Lung microvascular endothelial cell (primary cell): ENCODE results near the gene TENT4A. TPM values are rescaled to one million over a fixed set of nuclear protein-coding genes. Genes with fewer than 3 reads are reported as not detected.
A peak's percentile ranks its signal among the peaks of the same experiment; 100 is the strongest.
"Not testable (repeated sequence)": the region's sequence is repeated elsewhere in the genome, so short reads cannot be mapped to it uniquely, and the experiment has no call there.

Source experiments
- DNase-seq, 2 donors: peaks; one replicate each; pipeline versions ENCODE4 v3.0.0 to v3.0.0-alpha.2; 2010; ENCODE audit warnings: low read depth in 2 of 2
- total RNA-seq: library from RNA; depleted of rRNA; stranded (reverse); fragments of >200 nt; gene quantifications from 2 replicates; pipeline ENCODE4 v1.2.1, GENCODE V29; 2014

The TENT4A gene
- 6.5 and 8.1 TPM in 2 replicates for total RNA-seq

- DNase-seq: peak; percentile 24 to 35
These were observed at the start of gene TENT4A for GRCh38 chr5:6713274-6714225. Gene TENT4A (plus strand): TSS chr5:6713432. CDS start chr5:6713984, 552 bp downstream.

- DNase-seq: no peak
These were observed 46.5 kb upstream of the TENT4A start for GRCh38 chr5:6666762-6667161.

DNA sequence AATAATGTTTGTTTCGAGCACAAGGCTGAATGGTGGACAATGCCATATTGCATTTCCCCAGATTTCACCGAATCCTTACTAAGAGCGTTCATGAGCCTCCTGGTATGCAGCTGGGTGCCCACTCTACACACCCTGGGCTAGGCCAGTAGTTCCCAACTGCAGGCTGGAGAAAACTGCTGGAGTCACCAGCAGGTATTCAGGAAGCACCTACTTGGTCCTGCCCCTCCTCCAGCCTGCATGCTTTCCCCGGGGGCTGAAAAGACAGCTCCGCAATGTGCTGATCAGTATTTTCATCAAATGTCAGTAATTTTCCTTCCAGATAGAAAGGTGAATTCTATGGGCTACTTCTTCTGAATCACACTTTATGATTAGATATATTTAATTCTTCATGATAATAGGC, 45.6 kb upstream of the TENT4A start:
- DNase-seq: no peak

DNA sequence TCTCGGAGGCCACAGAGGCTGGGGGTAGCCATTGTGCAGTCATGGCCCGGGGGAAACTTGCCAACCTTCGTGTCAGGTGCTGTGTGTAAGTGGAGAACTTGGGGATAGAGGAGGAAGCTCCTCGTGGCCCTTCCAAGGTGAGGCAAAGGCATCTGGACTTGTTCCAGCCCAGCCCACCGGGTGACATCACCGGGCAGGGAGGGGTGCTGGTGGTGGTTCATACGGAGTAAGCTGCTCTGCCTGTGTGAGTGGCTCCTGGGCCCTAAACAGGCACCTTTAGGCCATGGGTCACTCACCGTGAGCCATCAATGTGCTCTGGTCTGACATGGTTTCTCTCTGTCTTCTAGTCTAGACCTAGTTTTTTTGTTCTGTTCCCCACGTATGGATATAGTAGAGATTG, 44.5 kb upstream of the TENT4A start:
- not testable (repeated sequence) for DNase-seq

DNA sequence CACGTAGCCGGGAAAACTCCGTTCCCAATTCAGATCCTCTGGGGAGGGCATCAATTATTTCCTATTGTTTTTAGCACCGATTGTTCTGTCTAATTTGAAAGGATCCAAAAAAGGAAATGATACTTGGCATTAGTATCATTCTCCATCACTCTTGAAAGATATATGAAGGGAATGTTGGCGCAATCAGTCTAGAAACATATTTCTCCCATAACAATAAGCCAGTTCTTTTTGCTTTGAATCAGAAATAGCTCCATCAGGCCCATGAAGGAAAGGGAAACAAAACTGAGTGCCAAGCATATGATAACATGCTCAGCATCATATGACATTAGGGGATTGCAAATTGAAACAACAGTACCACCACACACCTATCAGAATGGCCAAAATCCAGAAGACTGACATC, 40.2 kb upstream of the TENT4A start:
- DNase-seq: peak in 1 of 2 donors; percentile 80

- no peak for DNase-seq
These were observed 39.3 kb upstream of the TENT4A start for GRCh38 chr5:6673963-6674362.

DNA sequence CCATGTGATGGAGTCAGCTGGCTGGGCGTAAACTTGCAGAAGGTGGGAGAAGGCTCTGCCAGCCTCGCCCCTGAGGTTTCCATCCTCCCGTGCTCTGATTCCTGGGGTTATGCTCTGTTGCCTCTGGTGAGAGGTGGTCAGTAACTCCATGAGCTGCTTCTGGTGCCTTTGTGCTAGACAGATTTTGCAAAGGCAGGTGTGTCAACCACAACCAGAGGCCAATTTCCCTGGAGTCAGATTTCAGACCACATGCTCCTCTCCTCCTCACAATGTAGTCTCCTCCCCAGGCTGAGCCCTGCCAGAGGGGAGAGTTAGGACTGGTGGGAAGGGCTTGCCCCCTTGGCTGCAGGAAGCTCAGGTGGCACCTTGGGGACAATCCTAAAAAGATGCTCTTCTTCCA, 38.8 kb upstream of the TENT4A start:
- no peak for DNase-seq

- no peak for DNase-seq
These were observed 38.3 kb upstream of the TENT4A start for GRCh38 chr5:6674886-6675285.

DNA sequence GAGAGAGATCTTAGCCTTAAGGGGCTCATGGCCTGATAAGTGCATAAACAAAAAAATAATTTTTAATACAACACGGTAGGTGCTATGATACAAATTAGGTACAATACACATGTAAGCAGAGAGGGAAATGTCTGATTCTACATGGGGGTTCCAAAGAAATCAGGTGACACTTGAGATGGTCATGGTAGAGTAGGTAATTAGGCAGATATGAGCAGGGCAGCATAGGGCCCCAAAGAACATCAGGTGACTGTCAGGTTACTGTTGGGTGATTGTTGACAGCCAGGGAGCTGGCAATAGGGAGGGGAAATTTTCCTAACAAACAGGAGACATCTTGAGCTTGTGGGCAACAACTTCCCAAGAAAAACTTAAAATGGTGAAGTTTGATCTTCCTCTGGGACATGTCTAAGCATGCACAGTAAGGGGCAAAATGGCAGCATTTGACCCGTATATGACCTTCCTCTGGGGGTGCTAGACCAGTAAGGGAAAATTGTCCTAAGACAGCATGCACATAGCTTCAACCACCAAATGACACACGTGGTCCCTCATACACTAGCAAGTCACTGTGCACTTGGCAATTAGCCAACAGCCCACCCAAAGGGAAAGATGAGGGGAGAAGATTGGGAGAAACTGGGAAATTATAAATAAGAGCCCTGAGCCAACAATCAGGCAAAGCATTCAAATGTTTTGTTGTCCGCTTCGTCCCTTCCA, 37.3 kb upstream of the TENT4A start:
- DNase-seq: no peak

GRCh38 chr5:6676702-6677101, 36.5 kb upstream of the TENT4A start:
- no peak for DNase-seq

GRCh38 chr5:6678385-6678784, 34.8 kb upstream of the TENT4A start:
- DNase-seq: no peak

DNA sequence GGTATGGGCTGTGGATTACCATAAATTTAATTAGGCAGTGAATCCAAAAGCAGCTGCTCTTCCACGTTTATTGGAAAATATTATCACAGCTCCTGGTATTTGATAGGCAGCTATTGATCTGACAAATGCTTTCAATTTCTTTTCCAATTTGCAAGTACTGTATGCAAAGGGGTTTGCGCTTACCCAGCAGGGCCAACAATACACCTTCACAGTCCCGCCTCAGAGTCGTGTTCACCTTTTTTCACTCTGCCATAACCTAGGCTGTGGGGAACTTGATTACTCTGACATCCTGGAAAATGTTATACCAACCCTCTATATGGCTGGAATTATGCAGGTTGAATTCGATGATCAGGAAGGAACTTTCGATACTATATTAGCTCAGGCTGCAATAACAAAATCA, 32.3 kb upstream of the TENT4A start:
- no peak for DNase-seq

- no peak for DNase-seq
These were observed 31.6 kb upstream of the TENT4A start for GRCh38 chr5:6681682-6682081.

DNA sequence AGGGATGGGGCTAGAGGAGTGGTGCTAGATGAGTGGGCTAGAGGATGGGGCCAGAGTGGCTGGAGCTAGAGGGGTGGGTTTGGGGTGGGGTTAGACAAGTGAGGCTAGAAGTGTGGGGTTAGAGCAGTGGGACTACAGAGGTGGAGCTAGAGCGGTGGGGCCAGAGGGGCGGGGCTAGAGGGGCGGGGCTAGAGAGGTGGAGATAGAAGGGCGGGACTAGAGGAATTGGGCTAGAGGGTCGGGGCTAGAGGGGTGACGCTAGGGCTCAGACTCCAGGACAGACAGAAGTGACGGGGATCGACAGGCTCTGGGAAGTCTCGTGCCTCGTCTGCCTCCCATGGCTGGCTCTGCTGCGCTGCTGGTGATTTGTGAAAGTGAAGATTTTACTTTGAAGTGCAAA, 31.0 kb upstream of the TENT4A start:
- DNase-seq: no peak

- no peak for DNase-seq
These were observed 30.0 kb upstream of the TENT4A start for GRCh38 chr5:6683241-6683640.

- no peak for DNase-seq
These were observed 29.2 kb upstream of the TENT4A start for GRCh38 chr5:6684075-6684474.

- DNase-seq: no peak
These were observed 26.7 kb upstream of the TENT4A start for GRCh38 chr5:6686501-6686900.

- peak; percentile 61 to 67 for DNase-seq
These were observed 26.3 kb upstream of the TENT4A start for GRCh38 chr5:6686915-6687409.

DNA sequence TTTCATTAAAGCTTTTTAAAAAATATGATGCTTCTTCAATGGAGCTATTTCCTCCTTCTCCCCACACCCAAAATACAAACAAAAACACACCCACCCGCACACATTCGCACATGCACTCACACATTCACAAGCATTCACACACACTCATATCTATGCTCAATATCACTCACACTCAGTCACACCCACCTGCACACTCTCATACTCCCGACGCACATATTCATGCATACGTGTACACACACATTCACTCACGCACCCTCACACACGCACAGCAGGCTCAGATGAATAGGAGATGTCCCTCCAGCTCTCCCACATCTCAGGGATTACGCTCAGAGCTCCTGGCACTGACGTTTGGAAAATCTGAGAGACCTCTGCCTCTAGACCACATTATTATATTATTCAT, 25.7 kb upstream of the TENT4A start:
- no peak for DNase-seq

- no peak for DNase-seq
These were observed 20.3 kb upstream of the TENT4A start for GRCh38 chr5:6692906-6693305.

- DNase-seq: no peak
These were observed 14.5 kb upstream of the TENT4A start for GRCh38 chr5:6698696-6699095.

- DNase-seq: no peak
These were observed 13.9 kb upstream of the TENT4A start for GRCh38 chr5:6699357-6699756.
